Hepatocyte (in vitro differentiated cells): ENCODE measurements around the gene KRTAP12-3. TPM values are rescaled to one million over a fixed set of nuclear protein-coding genes. Genes with fewer than 3 reads are reported as not detected.
"Not testable (repeated sequence)": the region's sequence is repeated elsewhere in the genome, so short reads cannot be mapped to it uniquely, and the experiment has no call there.

Experiments
- DNase-seq: peaks from one replicate; pipeline ENCODE4 v3.0.0-alpha.2; 2016; ENCODE audit warnings: low spot score
- H2AFZ ChIP-seq: fragments of 200-600 bp; sonication (generic); 2 replicates; pipeline ENCODE4 v1.6.0; 2016; ENCODE audit warnings: antibody characterized with exemption, mild to moderate bottlenecking
- H3K27ac ChIP-seq: fragments of 200-600 bp; sonication (generic); 2 replicates; pipeline ENCODE4 v1.5.1; 2016; ENCODE audit warnings: mild to moderate bottlenecking
- H3K27me3 ChIP-seq: fragments of 200-600 bp; sonication (generic); 2 replicates; pipeline ENCODE4 v1.6.1; 2016
- H3K36me3 ChIP-seq: fragments of 200-600 bp; sonication (generic); replicated peaks from 2 replicates; pipeline ENCODE4 v1.5.1; 2016; ENCODE audit warnings: low read depth; ENCODE audit not compliant: insufficient read depth
- H3K4me1 ChIP-seq: fragments of 200-600 bp; sonication (generic); 2 replicates; pipeline ENCODE4 v1.5.1; 2016; ENCODE audit warnings: mild to moderate bottlenecking, moderate library complexity; ENCODE audit not compliant: insufficient read depth
- H3K4me2 ChIP-seq: fragments of 200-600 bp; sonication (generic); 2 replicates; pipeline ENCODE4 v1.6.0; 2016
- H3K4me3 ChIP-seq: fragments of 200-600 bp; sonication (generic); 2 replicates; pipeline ENCODE4 v1.5.1; 2016; ENCODE audit warnings: mild to moderate bottlenecking
- H3K79me2 ChIP-seq: fragments of 200-600 bp; sonication (generic); 2 replicates; pipeline ENCODE4 v1.6.0; 2017; ENCODE audit warnings: mild to moderate bottlenecking
- H3K9me2 ChIP-seq: fragments of 200-600 bp; sonication (generic); replicated peaks from 2 replicates; pipeline ENCODE4 v1.6.0; 2017; ENCODE audit warnings: mild to moderate bottlenecking; ENCODE audit not compliant: insufficient read depth
- H3K9me3 ChIP-seq: fragments of 200-600 bp; sonication (generic); 2 replicates; pipeline ENCODE4 v1.5.1; 2016; ENCODE audit warnings: low read depth, mild to moderate bottlenecking
- H4K20me1 ChIP-seq: fragments of 200-600 bp; sonication (generic); 2 replicates; pipeline ENCODE4 v1.6.0; 2016; ENCODE audit warnings: mild to moderate bottlenecking; ENCODE audit not compliant: insufficient read depth, poor library complexity, severe bottlenecking
- EZH2 ChIP-seq: fragments of 200-600 bp; sonication (generic); IDR thresholded peaks from 2 replicates; pipeline ENCODE4 v1.6.1; 2016; ENCODE audit warnings: antibody characterized with exemption, mild to moderate bottlenecking, borderline replicate concordance
- EZH2phosphoT487 ChIP-seq: fragments of 200-600 bp; sonication (generic); IDR thresholded peaks from one replicate; pipeline ENCODE4 v1.6.1; 2018; ENCODE audit warnings: antibody characterized with exemption, mild to moderate bottlenecking, low read depth, moderate library complexity; ENCODE audit not compliant: unreplicated experiment, severe bottlenecking
- WGBS: methylation state at CpG from one replicate; pipeline ENCODE4 v1.1.6; 2016; ENCODE audit warnings: low lambda C conversion rate; ENCODE audit errors: missing lambda C conversion rate; 5-methylcytosine and 5-hydroxymethylcytosine counted together
- polyA plus RNA-seq: library from polyadenylated mRNA; unstranded; fragments of >200 nt; fragmentation: Nextera tagmentation; extraction: Ambion mirVana; gene quantifications from 2 replicates; pipeline ENCODE4 v1.2.1, GENCODE V29; 2016
- total RNA-seq: library from RNA; depleted of rRNA; stranded (reverse); fragments of >200 nt; gene quantifications from 2 replicates; pipeline ENCODE4 v1.2.3, GENCODE V29; 2014
- TF ChIP-seq, protein P1 (sequence below): fragments of 200-600 bp; sonication (generic); IDR thresholded peaks from 2 replicates; pipeline ENCODE4 v1.5.1; 2016; ENCODE audit warnings: antibody characterized with exemption, mild to moderate bottlenecking; ENCODE audit not compliant: poor library complexity

KRTAP12-3 gene
- total RNA-seq (not detected in 2 replicates), polyA plus RNA-seq (not detected in 2 replicates)

DNA sequence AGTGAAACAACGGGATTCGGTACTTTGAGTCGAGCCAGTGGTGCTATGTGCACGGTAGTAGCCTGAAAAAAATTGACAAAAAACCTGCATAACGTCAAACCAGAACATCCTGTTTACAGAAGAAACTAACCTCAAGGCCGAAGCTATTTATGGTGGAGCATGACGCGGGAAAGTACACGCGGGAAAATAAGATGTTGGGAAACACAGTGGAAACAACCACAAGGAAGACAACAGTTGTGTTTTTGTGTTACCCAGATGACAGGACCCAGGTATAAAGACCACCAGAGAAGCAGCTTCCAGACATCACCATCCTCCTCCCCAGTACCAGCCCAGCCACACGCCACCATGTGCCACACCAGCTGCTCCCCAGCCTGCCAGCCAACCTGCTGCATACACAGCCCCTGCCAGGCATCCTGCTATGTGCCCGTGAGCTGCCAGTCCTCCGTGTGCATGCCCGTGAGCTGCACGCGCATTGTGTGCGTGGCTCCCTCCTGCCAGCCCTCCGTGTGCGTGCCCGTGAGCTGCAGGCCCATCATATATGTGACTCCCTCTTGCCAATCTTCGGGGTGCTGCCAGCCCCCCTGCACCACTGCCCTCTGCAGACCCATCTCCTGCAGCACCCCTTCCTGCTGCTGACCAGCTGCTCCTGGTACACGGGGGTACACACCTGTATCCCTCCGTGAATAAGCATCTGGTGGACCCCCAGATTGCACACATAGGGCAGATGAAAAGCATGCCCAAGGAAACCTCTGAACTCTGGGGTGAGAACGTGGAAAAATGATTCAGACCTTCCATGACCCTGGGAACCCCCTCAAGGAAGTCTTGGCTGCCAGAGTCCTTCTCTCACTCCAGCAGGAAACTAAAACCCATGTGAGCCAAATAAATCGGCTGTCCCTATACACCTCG is at the start of gene KRTAP12-3:
TSS of gene KRTAP12-3 (plus strand) at position 298 of the 906 bp plus-strand sequence. CDS start at position 346, 48 bp downstream.
- H3K36me3 ChIP-seq, result no peaks in the 10 kb centered on the region
- no peak within 1 kb of the TSS for H2AFZ ChIP-seq
- H3K27me3 ChIP-seq, result no peaks in the 10 kb centered on the region
- no peak within 1 kb of the TSS for H3K4me3 ChIP-seq
- no peaks in the 10 kb centered on the region for H3K9me2 ChIP-seq
- H3K4me2 ChIP-seq, result no peak within 1 kb of the TSS
- WGBS, result 85% methylated on average over 26 of the region's 26 CpGs
- H3K4me1 ChIP-seq, result no peaks in the 10 kb centered on the region
- no peak for DNase-seq
- no peak within 1 kb of the TSS for H3K27ac ChIP-seq
- no peaks in the 10 kb centered on the region for H4K20me1 ChIP-seq
- H3K79me2 ChIP-seq, result no peaks in the 10 kb centered on the region
- TF ChIP-seq, protein P1, sequence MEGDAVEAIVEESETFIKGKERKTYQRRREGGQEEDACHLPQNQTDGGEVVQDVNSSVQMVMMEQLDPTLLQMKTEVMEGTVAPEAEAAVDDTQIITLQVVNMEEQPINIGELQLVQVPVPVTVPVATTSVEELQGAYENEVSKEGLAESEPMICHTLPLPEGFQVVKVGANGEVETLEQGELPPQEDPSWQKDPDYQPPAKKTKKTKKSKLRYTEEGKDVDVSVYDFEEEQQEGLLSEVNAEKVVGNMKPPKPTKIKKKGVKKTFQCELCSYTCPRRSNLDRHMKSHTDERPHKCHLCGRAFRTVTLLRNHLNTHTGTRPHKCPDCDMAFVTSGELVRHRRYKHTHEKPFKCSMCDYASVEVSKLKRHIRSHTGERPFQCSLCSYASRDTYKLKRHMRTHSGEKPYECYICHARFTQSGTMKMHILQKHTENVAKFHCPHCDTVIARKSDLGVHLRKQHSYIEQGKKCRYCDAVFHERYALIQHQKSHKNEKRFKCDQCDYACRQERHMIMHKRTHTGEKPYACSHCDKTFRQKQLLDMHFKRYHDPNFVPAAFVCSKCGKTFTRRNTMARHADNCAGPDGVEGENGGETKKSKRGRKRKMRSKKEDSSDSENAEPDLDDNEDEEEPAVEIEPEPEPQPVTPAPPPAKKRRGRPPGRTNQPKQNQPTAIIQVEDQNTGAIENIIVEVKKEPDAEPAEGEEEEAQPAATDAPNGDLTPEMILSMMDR, result no peak
- TF ChIP-seq EZH2 (no peak), EZH2phosphoT487 (no peak)
- no peaks in the 10 kb centered on the region for H3K9me3 ChIP-seq

DNA sequence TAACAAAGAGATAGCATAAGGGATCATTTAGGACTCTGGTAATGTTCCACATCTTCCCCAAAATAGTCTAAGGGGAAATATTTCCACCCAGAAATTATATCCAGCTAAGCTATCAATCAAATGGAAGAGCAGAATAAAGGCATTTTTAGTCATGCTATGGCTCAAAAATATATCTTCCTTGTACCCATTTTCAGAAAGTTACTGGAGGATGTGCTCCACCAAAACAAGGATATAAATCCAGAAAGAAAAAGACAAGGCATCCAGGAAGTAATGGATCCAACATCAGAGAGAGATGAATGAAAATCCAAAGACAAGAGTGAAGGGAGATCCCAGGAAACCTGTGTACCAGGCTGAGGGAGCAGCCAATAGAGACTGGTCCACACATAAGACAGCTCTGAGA is 48.5 kb upstream of the KRTAP12-3 start:
- H3K9me3 ChIP-seq, result no peaks in the 10 kb centered on the region
- H3K27ac ChIP-seq, result no peak overlapping the region
- no peaks in the 10 kb centered on the region for H3K36me3 ChIP-seq
- H2AFZ ChIP-seq, result no peak overlapping the region
- no peaks in the 10 kb centered on the region for H4K20me1 ChIP-seq
- H3K4me1 ChIP-seq, result no peaks in the 10 kb centered on the region
- no peak overlapping the region for H3K4me2 ChIP-seq
- DNase-seq, result no peak
- no peaks in the 10 kb centered on the region for H3K79me2 ChIP-seq
- H3K27me3 ChIP-seq, result no peaks in the 10 kb centered on the region
- H3K4me3 ChIP-seq, result no peak overlapping the region
- no peaks in the 10 kb centered on the region for H3K9me2 ChIP-seq
- TF ChIP-seq, protein P1, result no peak
- TF ChIP-seq EZH2 (no peak), EZH2phosphoT487 (no peak)

DNA sequence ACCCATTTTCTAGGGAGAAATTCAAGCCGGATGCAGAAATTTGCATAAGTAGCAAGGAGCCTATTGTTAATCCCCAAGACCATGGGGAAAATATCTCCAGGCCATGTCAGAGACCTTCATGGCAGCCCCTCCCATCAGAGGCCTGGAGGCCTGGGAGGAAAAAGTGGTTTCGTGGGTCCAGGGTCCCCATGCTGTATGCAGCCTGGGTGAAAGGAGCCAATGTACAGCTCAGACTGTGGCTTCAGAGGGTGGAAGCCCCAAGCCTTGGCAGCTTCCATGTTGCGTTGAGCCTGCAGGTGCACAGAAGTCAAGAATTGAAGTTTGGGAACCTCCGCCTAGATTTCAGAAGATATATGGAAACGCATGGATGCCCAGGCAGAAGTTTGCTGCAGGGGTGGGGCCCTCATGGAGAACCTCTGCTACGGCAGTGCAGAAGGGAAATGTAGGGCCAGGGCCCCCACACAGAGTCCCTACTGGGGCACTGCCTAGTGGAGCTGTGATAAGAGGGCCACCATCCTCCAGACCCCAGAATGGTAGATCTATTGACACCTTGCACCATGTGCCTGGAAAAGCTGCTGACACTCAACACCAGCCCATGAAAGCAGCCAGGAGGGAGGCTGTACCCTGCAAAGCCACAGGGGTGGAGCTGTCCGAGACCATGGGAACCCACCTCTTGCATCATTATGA is 47.4 kb upstream of the KRTAP12-3 start:
- H3K9me3 ChIP-seq, H2AFZ ChIP-seq, H4K20me1 ChIP-seq, H3K27me3 ChIP-seq, H3K4me2 ChIP-seq, DNase-seq, H3K4me1 ChIP-seq, H3K27ac ChIP-seq, H3K79me2 ChIP-seq, H3K9me2 ChIP-seq, H3K36me3 ChIP-seq, H3K4me3 ChIP-seq: not testable (repeated sequence)
- 92% methylated on average over 7 of the region's 7 CpGs for WGBS

DNA sequence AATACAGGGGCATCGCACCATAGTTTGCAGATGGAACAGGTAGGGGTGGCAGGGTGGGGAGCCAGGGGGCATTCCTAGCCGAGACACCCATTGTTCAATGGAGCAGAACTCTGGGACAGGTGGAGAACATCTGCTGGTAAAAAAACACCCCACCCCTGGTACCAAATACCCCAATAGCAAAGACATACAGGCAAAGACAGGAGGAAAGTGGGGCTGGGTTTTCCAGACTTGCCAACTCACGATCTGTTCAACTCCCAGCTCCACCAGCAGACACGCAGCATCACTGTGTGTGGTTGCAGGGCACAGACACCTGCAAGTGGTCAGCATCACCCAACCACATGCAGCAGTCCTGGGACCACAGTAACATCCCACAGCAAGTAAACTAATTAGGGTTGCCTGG is 46.2 kb upstream of the KRTAP12-3 start:
- Histone ChIP-seq H3K27ac (no peak overlapping the region), H3K36me3 (no peaks in the 10 kb centered on the region), H4K20me1 (no peaks in the 10 kb centered on the region), H3K27me3 (no peaks in the 10 kb centered on the region), H3K79me2 (no peaks in the 10 kb centered on the region), H3K4me1 (no peaks in the 10 kb centered on the region), H3K9me3 (no peaks in the 10 kb centered on the region), H3K4me3 (no peak overlapping the region), H2AFZ (no peak overlapping the region), H3K4me2 (no peak overlapping the region), H3K9me2 (no peaks in the 10 kb centered on the region)
- WGBS, result 93% methylated on average over 4 of the region's 4 CpGs
- DNase-seq, result no peak
- TF ChIP-seq, protein P1, result no peak
- TF ChIP-seq EZH2, result no peak
- no peak for TF ChIP-seq EZH2phosphoT487
